Gastroesophageal sphincter (tissue), 3 donors: ENCODE data around the gene CCDC73.

Experiments
- POLR2A ChIP-seq, 2 donors: fragments of 450-650 bp; IDR thresholded peaks; one replicate each; pipeline ENCODE4 v1.6.1; 2017; ENCODE audit warnings: antibody characterized with exemption in 2 of 2, mild to moderate bottlenecking in 2 of 2, moderate library complexity in 1 of 2
- TF ChIP-seq, protein P1 (sequence below), 4 experiments: fragments of 200-600 bp in 2 of 4; fragments of 450-650 bp in 2 of 4; sonication (generic) in 1 of 4; IDR thresholded peaks; one replicate each; pipeline ENCODE4 v1.5.1; 2017 to 2019; ENCODE audit warnings: antibody characterized with exemption in 4 of 4, mild to moderate bottlenecking in 2 of 4, moderate library complexity in 2 of 4

DNA sequence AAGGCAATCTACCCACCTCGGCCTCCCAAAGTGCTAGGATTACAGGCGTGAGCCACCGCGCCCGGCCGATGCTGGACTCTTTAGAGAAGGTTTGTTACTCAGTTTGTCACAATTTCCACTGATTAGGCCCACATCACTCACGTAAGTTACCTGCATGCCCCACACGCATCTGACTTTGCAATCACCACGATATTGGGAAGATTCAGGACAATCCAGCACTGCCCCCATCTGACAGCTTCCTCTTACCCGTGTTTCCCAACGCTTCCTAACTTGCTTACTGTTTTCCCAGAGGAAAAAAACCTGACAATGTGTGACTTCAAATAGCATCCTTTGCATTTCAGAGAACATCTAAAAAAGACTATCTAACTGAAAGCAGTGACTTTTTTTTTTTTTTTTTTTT is 232.6 kb downstream of the CCDC73 start:
- TF ChIP-seq, protein P1, sequence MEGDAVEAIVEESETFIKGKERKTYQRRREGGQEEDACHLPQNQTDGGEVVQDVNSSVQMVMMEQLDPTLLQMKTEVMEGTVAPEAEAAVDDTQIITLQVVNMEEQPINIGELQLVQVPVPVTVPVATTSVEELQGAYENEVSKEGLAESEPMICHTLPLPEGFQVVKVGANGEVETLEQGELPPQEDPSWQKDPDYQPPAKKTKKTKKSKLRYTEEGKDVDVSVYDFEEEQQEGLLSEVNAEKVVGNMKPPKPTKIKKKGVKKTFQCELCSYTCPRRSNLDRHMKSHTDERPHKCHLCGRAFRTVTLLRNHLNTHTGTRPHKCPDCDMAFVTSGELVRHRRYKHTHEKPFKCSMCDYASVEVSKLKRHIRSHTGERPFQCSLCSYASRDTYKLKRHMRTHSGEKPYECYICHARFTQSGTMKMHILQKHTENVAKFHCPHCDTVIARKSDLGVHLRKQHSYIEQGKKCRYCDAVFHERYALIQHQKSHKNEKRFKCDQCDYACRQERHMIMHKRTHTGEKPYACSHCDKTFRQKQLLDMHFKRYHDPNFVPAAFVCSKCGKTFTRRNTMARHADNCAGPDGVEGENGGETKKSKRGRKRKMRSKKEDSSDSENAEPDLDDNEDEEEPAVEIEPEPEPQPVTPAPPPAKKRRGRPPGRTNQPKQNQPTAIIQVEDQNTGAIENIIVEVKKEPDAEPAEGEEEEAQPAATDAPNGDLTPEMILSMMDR (IDR thresholded peaks at IDR 0.05), result no peak
- TF ChIP-seq POLR2A (IDR thresholded peaks at IDR 0.05), result no peak
